Fibroblast of lung (primary cell): ENCODE measurements around the gene SKIL. TPM values are rescaled to one million over a fixed set of nuclear protein-coding genes. Genes with fewer than 3 reads are reported as not detected.

ENCODE experiments used
- DNase-seq, 2 donors: peaks; one replicate each; pipeline versions ENCODE4 v3.0.0 to v3.0.0-alpha.2; 2010; ENCODE audit warnings: low read depth in 2 of 2
- H2AFZ ChIP-seq: 2 replicates; pipeline ENCODE4 v1.5.1; 2012; ENCODE audit warnings: low read length, control low read depth, inconsistent platforms
- H3K27ac ChIP-seq: 2 replicates; pipeline ENCODE4 v1.5.1; 2011; ENCODE audit warnings: low read length, control low read depth; ENCODE audit not compliant: insufficient read depth
- H3K27me3 ChIP-seq: 2 replicates; pipeline ENCODE4 v1.5.1; 2011; ENCODE audit warnings: mild to moderate bottlenecking, low read length; ENCODE audit not compliant: control insufficient read depth, insufficient read depth
- H3K36me3 ChIP-seq: 2 replicates; pipeline ENCODE4 v1.5.1; 2011; ENCODE audit warnings: low read length; ENCODE audit not compliant: control insufficient read depth, insufficient read depth
- H3K4me1 ChIP-seq: 2 replicates; pipeline ENCODE4 v1.5.1; 2011; ENCODE audit warnings: low read length; ENCODE audit not compliant: control insufficient read depth, insufficient read depth; ENCODE audit errors: extremely low read depth
- H3K4me2 ChIP-seq: 2 replicates; pipeline ENCODE4 v1.5.1; 2011; ENCODE audit warnings: low read length, control low read depth; ENCODE audit not compliant: insufficient read depth; ENCODE audit errors: extremely low read depth
- H3K4me3 ChIP-seq, 4 experiments: fragments of 200-600 bp in 1 of 4; sonication (generic) in 1 of 4; replicated peaks in 1 of 4; 2 replicates each; pipeline ENCODE4 v1.5.1; 2011 to 2016; ENCODE audit warnings: low read length in 4 of 4, low read depth in 3 of 4, mild to moderate bottlenecking in 3 of 4, control low read depth in 2 of 4, inconsistent platforms in 1 of 4, mixed read lengths in 1 of 4; ENCODE audit not compliant: insufficient read depth in 1 of 4; ENCODE audit errors: control extremely low read depth in 1 of 4
- H3K79me2 ChIP-seq: 2 replicates; pipeline ENCODE4 v1.5.1; 2012; ENCODE audit warnings: mild to moderate bottlenecking, low read length, inconsistent platforms; ENCODE audit not compliant: control insufficient read depth, insufficient read depth
- H3K9ac ChIP-seq: 2 replicates; pipeline ENCODE4 v1.5.1; 2011; ENCODE audit warnings: mild to moderate bottlenecking, low read length, control low read depth; ENCODE audit not compliant: insufficient read depth
- H3K9me3 ChIP-seq: 2 replicates; pipeline ENCODE4 v1.5.1; 2012; ENCODE audit warnings: low read depth, low read length; ENCODE audit not compliant: control insufficient read depth, insufficient read depth
- H4K20me1 ChIP-seq: 2 replicates; pipeline ENCODE4 v1.5.1; 2011; ENCODE audit warnings: low read length; ENCODE audit not compliant: control insufficient read depth, insufficient read depth; ENCODE audit errors: extremely low read depth
- CTCF ChIP-seq, 2 donors: IDR thresholded peaks in 1 of 2; conservative IDR thresholded peaks in 1 of 2; 1 replicate in 1 of 2; 2 replicates in 1 of 2; pipeline ENCODE4 v1.5.1; 2011 to 2012; ENCODE audit warnings: low read length in 2 of 2, control low read depth in 1 of 2, inconsistent platforms in 1 of 2, low read depth in 1 of 2, mild to moderate bottlenecking in 1 of 2
- EZH2 ChIP-seq: IDR thresholded peaks from 2 replicates; pipeline ENCODE4 v1.5.1; 2012; ENCODE audit warnings: low read length, control low read depth, mild to moderate bottlenecking; ENCODE audit errors: missing control alignments
- polyA plus RNA-seq, 2 donors: library from polyadenylated mRNA; depleted of rRNA in 1 of 2; stranded (reverse) in 1 of 2; unstranded in 1 of 2; fragments of >200 nt; gene quantifications; 2 replicates each; pipeline ENCODE4 v1.2.1, GENCODE V29; 2011 to 2012; ENCODE audit warnings: missing spikeins in 1 of 2
- total RNA-seq: library from RNA; depleted of rRNA; stranded (reverse); fragments of >200 nt; gene quantifications from 2 replicates; pipeline ENCODE4 v1.2.1, GENCODE V29; 2014

Gene SKIL
- total and polyA plus RNA-seq, 2 donors (not counting 1 experiment from before 2014, with no cell fraction given): 15.3 to 33.4 TPM

GRCh38 chr3:170426240-170426797 is 68.8 kb downstream of the SKIL start:
- H3K36me3 ChIP-seq: peaks cover 15% of the 10 kb centered on the region
- H3K79me2 ChIP-seq: peaks cover 88% of the 10 kb centered on the region

GRCh38 chr3:170428095-170428494 is 70.6 kb downstream of the SKIL start:
- no peaks in the 10 kb centered on the region for H4K20me1 ChIP-seq
- TF ChIP-seq EZH2: no peak
- no peak for TF ChIP-seq CTCF (conservative IDR thresholded peaks at IDR 0.05 in 1 of 2, IDR thresholded peaks at IDR 0.05 in 1 of 2; ENCODE audit: low read depth in 1 of 2, low read length in 2 of 2)

More at GRCh38 chr3:170426240-170426797, 68.8 kb downstream of the SKIL start:
- Histone ChIP-seq H3K27me3 (no peaks in the 10 kb centered on the region), H3K9me3 (no peaks in the 10 kb centered on the region), H2AFZ (no peak overlapping the region), H3K4me2 (no peak overlapping the region), H3K9ac (no peak overlapping the region), H3K4me3 (no peak overlapping the region), H3K4me1 (peaks cover 7% of the 10 kb centered on the region), H3K27ac (no peak overlapping the region), H4K20me1 (no peaks in the 10 kb centered on the region)
- DNase-seq: peak in 1 of 2 donors; percentile 78
- no peak for TF ChIP-seq EZH2
- no peak for TF ChIP-seq CTCF (conservative IDR thresholded peaks at IDR 0.05 in 1 of 2, IDR thresholded peaks at IDR 0.05 in 1 of 2; ENCODE audit: low read depth in 1 of 2, low read length in 2 of 2)

GRCh38 chr3:170429050-170429449 is 71.5 kb downstream of the SKIL start:
- Histone ChIP-seq H3K27me3 (no peaks in the 10 kb centered on the region), H3K4me3 (no peak overlapping the region), H3K79me2 (peaks cover 75% of the 10 kb centered on the region), H3K9me3 (no peaks in the 10 kb centered on the region), H3K4me2 (no peak overlapping the region), H3K4me1 (peaks cover 5% of the 10 kb centered on the region), H3K27ac (no peak overlapping the region), H2AFZ (no peak overlapping the region), H3K9ac (no peak overlapping the region), H4K20me1 (no peaks in the 10 kb centered on the region), H3K36me3 (peaks cover 16% of the 10 kb centered on the region)
- DNase-seq: peak; percentile 59 to 91
- TF ChIP-seq CTCF (conservative IDR thresholded peaks at IDR 0.05 in 1 of 2, IDR thresholded peaks at IDR 0.05 in 1 of 2; ENCODE audit: low read depth in 1 of 2, low read length in 2 of 2): no peak
- no peak for TF ChIP-seq EZH2

More at GRCh38 chr3:170428095-170428494, 70.6 kb downstream of the SKIL start:
- Histone ChIP-seq H3K79me2 (peaks cover 81% of the 10 kb centered on the region), H3K9me3 (no peaks in the 10 kb centered on the region), H2AFZ (no peak overlapping the region), H3K4me2 (no peak overlapping the region), H3K36me3 (peaks cover 19% of the 10 kb centered on the region), H3K27me3 (no peaks in the 10 kb centered on the region), H3K4me3 (no peak overlapping the region), H3K4me1 (peaks cover 5% of the 10 kb centered on the region), H3K27ac (no peak overlapping the region), H3K9ac (no peak overlapping the region)
- no peak for DNase-seq
